Kidney tubule cell (primary cell): ENCODE data around the gene FGF5.

Experiments used
- DNase-seq: peaks from one replicate; pipeline ENCODE4 v3.0.0-alpha.2; 2018; ENCODE audit warnings: low spot score

FGF5 gene

DNA sequence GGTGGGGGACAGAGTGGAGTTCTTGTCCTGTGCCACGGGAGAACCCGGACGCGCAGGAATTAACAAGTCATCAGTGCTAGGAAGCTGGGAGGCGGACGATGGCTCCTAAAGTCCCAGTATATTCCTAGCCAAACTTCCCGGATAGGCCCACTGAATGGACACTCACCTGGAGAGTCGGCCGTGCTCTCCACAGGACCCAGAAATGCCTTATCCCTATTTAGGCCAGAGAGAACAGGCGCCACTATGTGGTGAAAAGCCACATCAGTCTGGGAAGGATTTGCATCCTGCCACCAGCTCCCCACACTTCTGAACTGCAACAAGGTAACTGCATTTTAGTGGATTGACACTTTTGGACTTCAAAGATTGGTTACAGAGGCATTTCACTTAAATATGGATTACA lies 70.1 kb downstream of the FGF5 start:
- DNase-seq: peak; percentile 68

DNA sequence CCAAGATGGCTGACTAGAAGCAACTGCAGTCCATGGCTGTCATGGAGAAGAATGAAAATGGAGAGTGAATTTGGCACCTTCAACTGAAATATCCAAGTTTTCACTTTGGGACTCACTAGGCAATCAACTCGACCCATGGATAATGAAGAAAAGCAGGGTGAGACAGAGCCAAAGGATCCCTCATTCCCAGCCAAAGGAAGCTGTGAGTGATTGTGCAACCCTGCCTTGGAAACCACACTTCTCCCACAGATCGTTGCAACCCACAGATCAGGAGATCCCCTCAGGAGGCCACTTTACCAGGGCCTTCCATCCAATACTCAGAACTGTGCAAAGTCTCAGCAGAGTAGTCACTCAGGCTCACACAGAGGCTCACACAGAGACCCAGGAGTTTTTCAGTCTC lies 73.6 kb downstream of the FGF5 start:
- DNase-seq: no peak
